GM10266 (cell line): ENCODE results near the gene TMEM238L.

Experiments used
- DNase-seq: peaks from one replicate; pipeline ENCODE4 v3.0.0; 2012; ENCODE audit errors: extremely low spot score
- TF ChIP-seq, protein P1 (sequence below): IDR thresholded peaks from 2 replicates; pipeline ENCODE4 v1.5.1; 2012; ENCODE audit warnings: mild to moderate bottlenecking, low read depth; ENCODE audit not compliant: control insufficient read depth, insufficient read depth; ENCODE audit errors: missing control alignments

The TMEM238L gene

DNA sequence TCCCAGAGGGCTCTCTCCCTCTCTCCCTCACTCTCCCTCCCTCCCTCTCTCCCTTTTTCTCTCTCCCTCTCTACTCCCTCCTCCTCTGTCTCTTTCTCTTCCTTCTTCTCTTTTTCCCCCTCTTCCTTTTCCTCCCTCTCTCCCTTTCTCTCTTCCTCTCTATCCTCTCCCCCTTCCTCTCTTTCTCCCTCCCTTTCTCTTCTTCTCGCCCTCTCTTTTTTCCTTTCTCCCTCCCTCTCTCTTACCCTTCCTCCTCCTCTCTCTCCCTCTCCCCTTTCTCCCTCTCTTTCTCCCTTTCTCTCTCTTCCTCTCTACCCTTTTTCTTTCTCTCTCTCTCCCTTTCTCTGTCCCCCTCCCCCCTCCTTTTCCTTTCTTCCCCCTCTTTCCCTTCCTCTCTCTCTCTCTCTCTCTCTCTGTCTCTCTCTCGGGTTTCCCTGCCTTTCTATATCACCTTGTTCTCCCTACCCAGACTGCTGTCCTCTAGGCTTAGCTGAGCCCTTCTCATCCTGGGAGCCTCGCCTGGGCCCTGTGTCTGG lies 48.2 kb downstream of the TMEM238L start:
- TF ChIP-seq, protein P1, sequence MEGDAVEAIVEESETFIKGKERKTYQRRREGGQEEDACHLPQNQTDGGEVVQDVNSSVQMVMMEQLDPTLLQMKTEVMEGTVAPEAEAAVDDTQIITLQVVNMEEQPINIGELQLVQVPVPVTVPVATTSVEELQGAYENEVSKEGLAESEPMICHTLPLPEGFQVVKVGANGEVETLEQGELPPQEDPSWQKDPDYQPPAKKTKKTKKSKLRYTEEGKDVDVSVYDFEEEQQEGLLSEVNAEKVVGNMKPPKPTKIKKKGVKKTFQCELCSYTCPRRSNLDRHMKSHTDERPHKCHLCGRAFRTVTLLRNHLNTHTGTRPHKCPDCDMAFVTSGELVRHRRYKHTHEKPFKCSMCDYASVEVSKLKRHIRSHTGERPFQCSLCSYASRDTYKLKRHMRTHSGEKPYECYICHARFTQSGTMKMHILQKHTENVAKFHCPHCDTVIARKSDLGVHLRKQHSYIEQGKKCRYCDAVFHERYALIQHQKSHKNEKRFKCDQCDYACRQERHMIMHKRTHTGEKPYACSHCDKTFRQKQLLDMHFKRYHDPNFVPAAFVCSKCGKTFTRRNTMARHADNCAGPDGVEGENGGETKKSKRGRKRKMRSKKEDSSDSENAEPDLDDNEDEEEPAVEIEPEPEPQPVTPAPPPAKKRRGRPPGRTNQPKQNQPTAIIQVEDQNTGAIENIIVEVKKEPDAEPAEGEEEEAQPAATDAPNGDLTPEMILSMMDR, result no peak
- no peak for DNase-seq

DNA sequence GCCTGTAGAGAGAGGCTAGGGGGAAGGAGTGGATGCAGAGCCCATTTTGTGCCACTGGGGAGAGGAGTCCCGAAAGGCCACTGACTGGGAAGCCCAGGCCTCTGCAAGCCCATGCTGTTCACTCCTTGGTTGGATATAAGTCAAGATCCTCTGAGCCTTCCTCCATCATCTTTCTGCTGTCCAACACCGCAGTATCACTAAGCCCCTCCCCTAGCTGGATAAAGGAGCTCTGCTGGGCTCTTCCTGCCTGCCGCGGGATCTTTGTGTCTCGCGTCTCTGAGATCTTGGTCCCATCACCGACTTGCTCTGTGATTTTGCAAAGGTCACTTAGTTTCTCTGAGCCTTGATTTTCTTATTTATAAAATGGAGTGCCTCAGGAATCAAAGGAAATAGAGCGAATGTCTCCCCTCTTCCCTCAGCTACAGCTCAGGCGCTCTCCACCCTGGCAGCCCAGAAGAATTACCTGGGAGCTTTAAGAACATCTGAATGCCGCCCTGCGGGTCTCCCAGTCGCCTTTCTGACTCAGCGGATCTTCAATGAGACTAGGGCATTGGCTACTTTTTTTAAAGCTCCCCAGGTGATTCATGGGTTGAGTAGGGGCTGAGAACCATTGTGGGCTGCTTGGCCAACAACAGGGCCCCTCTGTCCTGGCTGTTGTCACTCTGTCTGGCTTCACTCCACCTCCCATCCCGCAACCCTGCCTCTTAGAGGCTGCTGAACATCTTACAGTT lies 48.9 kb downstream of the TMEM238L start:
- TF ChIP-seq, protein P1, result no peak
- DNase-seq, result no peak

DNA sequence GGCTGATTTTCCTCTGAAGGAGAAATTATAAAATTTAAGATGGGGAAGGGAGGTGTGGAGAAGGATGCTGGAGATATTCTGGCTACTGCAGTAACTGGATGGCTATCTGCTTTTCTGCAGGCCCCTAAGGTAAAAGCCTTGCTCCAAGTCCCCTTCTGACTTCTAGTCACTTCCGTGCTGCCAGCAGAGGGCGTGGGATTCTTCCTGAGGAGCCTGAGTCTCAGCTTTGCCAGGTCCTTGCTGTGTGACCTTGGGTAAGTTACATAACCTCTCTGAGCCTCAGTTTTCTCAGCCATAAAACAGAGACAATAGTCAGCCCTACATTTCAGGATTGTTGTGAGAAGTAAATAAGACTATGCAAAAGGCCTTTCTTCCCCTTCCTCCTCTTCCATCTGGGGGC lies 49.8 kb downstream of the TMEM238L start:
- TF ChIP-seq, protein P1, result peak; percentile 46
- peak; percentile 37 for DNase-seq

DNA sequence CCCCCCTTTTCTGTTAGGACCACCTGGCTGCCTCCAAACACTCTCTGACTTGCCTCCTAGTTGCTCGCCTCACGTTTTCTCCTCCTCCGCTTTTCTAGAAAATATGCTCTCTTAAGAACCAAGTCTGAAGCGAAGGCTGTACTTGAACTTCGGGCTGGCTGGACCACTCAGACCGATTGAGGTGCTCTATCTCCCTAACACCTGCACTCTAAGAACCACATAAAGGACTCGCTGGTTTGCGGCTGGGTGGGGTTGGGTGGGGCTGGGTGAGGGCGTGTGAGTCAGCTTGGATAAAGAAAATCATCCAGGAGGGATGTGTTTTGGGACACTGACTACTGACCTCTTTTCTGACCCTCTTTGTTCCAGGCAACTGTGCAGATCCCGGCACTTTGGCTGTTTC lies 51.2 kb downstream of the TMEM238L start:
- TF ChIP-seq, protein P1, result no peak
- no peak for DNase-seq

DNA sequence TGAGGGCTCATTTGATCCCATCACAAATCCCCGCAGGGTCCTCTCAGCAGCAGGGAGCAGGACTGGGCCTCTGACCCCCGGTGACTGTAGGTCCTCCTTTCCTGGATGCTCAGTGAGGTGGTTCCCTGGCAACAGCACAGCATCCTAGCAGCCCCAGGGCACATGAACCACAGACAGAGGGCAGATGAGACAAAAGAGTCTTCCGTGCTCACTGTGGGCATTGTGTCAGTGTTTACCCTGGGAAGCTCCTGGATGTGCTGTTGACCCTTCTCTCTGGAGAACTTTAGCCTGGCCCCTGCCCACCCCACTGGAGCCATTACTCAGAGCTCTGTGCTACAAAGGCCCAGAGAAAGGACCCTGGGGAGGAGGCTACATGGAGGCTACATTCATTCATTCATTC lies 52.3 kb downstream of the TMEM238L start:
- DNase-seq, result no peak
- TF ChIP-seq, protein P1, result no peak

DNA sequence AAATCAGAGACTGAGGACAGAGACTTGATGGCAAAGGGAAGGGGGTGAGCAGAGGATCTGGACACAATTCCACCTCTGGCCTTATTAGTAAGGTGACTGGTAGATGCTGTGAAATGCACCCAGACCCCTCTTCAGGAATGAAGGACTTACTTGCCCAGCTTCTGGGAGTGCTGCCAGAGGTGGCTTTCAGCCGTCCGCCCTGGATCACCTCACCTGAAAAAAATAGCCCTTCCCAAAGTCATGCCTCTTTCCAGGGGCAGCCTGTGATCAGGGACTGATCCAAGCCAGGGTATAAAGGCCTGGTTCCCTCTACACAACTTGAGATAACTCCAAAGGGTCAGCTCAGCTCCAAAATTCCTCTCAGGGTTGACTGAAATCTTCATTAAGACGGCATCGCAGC lies 53.7 kb downstream of the TMEM238L start:
- DNase-seq, result no peak
- TF ChIP-seq, protein P1, result no peak

DNA sequence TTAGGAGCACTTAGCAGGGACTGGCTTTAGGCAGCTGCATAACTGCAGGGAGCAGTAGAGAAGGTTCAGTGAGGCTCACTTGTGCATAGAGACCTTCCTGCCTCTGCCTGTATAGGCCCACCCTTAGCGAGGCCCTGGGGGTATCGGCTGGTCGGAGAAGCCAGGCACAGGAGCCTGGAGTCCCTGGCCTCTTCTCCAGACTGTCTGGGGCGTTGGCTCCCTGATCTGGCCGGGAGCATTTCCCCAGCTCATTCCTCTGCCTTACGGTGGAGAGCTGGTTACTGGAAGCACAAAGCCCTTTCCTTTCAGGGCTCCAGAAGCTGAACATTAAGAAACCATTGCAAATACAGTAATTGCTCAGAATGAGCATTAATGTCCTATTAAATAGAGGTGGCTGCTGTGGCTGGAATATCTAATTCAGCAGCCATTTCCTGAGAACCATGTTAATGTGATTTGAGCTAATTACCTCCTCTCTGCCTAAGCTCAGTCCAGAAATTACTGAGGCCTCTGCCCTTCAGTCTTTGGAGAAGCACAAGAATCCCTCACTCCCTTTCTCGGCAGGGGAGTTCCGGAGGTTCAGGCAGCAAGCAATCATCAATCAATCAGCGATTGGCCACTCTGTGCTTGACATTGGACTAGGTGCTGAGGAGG lies 55.2 kb downstream of the TMEM238L start:
- TF ChIP-seq, protein P1, result no peak
- no peak for DNase-seq
